Aorta (tissue), 5 donors: ENCODE data around the gene CDK13. TPM values are rescaled to one million over a fixed set of nuclear protein-coding genes. Genes with fewer than 3 reads are reported as not detected.

Experiments
- ATAC-seq: fragments of 200-7000 bp; cut with Tn5 transposase; one replicate; pipeline ENCODE4 v1.9.1; 2022; ENCODE audit warnings: moderate library complexity; ENCODE audit not compliant: low FRiP score
- DNase-seq, 2 donors: peaks; one replicate each; pipeline ENCODE4 v3.0.0-alpha.2; 2020
- H3K27ac ChIP-seq, 2 donors: one replicate each; pipeline ENCODE4 v1.5.1; 2013; ENCODE audit warnings: low read length in 2 of 2, mild to moderate bottlenecking in 2 of 2, moderate library complexity in 2 of 2, control low read depth in 1 of 2, inconsistent platforms in 1 of 2, low read depth in 1 of 2
- H3K27me3 ChIP-seq, 2 donors: one replicate each; pipeline ENCODE4 v1.6.1; 2013; ENCODE audit warnings: control low read depth in 1 of 2, low read length in 1 of 2, mild to moderate bottlenecking in 1 of 2, moderate library complexity in 1 of 2; ENCODE audit not compliant: insufficient read depth in 2 of 2, control insufficient read depth in 1 of 2
- H3K36me3 ChIP-seq, 2 donors: one replicate each; pipeline ENCODE4 v1.6.1; 2013; ENCODE audit warnings: control low read depth in 1 of 2, low read length in 1 of 2, mild to moderate bottlenecking in 1 of 2; ENCODE audit not compliant: insufficient read depth in 2 of 2, control insufficient read depth in 1 of 2
- H3K4me1 ChIP-seq, 2 donors: one replicate each; pipeline ENCODE4 v1.6.1; 2013; ENCODE audit warnings: low read length in 2 of 2, control low read depth in 1 of 2, mild to moderate bottlenecking in 1 of 2, moderate library complexity in 1 of 2; ENCODE audit not compliant: insufficient read depth in 2 of 2, control insufficient read depth in 1 of 2
- H3K4me3 ChIP-seq, 2 donors: one replicate each; pipeline ENCODE4 v1.5.1; 2013; ENCODE audit warnings: low read length in 2 of 2, control low read depth in 1 of 2, mild to moderate bottlenecking in 1 of 2
- H3K9me3 ChIP-seq: one replicate; pipeline ENCODE4 v1.6.1; 2013; ENCODE audit warnings: mild to moderate bottlenecking, low read length; ENCODE audit not compliant: control insufficient read depth
- WGBS, 2 donors: extraction: QIAGEN DNeasy Blood & Tissue Kit; methylation state at CpG; one replicate each; pipeline ENCODE4 v1.1.7; 2013; 5-methylcytosine and 5-hydroxymethylcytosine counted together
- intact Hi-C, 2 donors: fragments of 100-400 bp; cut with DNase I; formaldehyde crosslinking; loops; one replicate each; pipeline versions ENCODE4 v1.14.2 to v1.15.0; 2022
- polyA plus RNA-seq, 2 donors: library from polyadenylated mRNA; stranded (reverse); fragments of 200-250 nt; gene quantifications; one replicate each; pipeline ENCODE4 v1.2.3, GENCODE V29; 2013
- total RNA-seq, 2 donors: library from RNA; stranded (reverse); fragmentation: NEBNext Ultra II Directional; extraction: Animal tissue kit (Norgen Biotek cat#: 25700); gene quantifications; one replicate each; pipeline ENCODE4 v1.2.1, GENCODE V29; 2021
- donor health status: healthy with polysubstance abuse.
- donor health status: Bipolar disorder and iron deficiency.
- donor health status: DM: no; HTN: no; CAD: no.
- donor health status: DM: no; HTN: no; CAD: no.
- donor health status: DM: yes; HTN: yes; CAD: no.

Gene CDK13
- total and polyA plus RNA-seq, 4 donors: 8.5 to 83.8 (median 39.5) TPM

GRCh38 chr7:39978230-39978934 is 28.3 kb downstream of the CDK13 start:
- no peak for ATAC-seq
- H3K4me1 ChIP-seq: peaks cover 2 to 4% of the 10 kb centered on the region in 2 donors
- 59 to 62% methylated on average over 3 of the region's 3 CpGs for WGBS, 2 donors
- intact Hi-C loops: no loop called here
- no peaks in the 10 kb centered on the region for H3K27me3 ChIP-seq
- H3K4me3 ChIP-seq: no peak overlapping the region
- H3K27ac ChIP-seq: no peak overlapping the region
- no peak for DNase-seq
- no peaks in the 10 kb centered on the region for H3K9me3 ChIP-seq
- H3K36me3 ChIP-seq: no peaks in the 10 kb centered on the region

- no peak for ATAC-seq
- peaks cover 2 to 4% of the 10 kb centered on the region in 2 donors for H3K4me1 ChIP-seq
Observed at GRCh38 chr7:39979406-39980073, 29.5 kb downstream of the CDK13 start.

GRCh38 chr7:39985398-39985918 is 35.4 kb downstream of the CDK13 start:
- intact Hi-C loops: no loop called here
- Histone ChIP-seq H3K27ac (no peak overlapping the region), H3K4me1 (no peaks in the 10 kb centered on the region), H3K9me3 (no peaks in the 10 kb centered on the region), H3K4me3 (no peak overlapping the region), H3K36me3 (peaks cover 0 to 4% of the 10 kb centered on the region in 2 donors), H3K27me3 (no peaks in the 10 kb centered on the region)
- ATAC-seq (no peak), DNase-seq (no peak)
- WGBS, 2 donors: 53 to 58% methylated on average over 4 of the region's 4 CpGs

More at GRCh38 chr7:39979406-39980073, 29.5 kb downstream of the CDK13 start:
- H3K9me3 ChIP-seq: no peaks in the 10 kb centered on the region
- no peaks in the 10 kb centered on the region for H3K27me3 ChIP-seq
- 66 to 70% methylated on average over 8 of the region's 8 CpGs for WGBS, 2 donors
- no peaks in the 10 kb centered on the region for H3K36me3 ChIP-seq
- no peak for DNase-seq
- no peak overlapping the region for H3K27ac ChIP-seq
- intact Hi-C loops: no loop called here
- H3K4me3 ChIP-seq: no peak overlapping the region

- Histone ChIP-seq H3K36me3 (peaks cover 0 to 4% of the 10 kb centered on the region in 2 donors), H3K9me3 (no peaks in the 10 kb centered on the region)
Observed at GRCh38 chr7:39987641-39988347, 37.7 kb downstream of the CDK13 start.

GRCh38 chr7:40000734-40001315 is 50.8 kb downstream of the CDK13 start:
- no peaks in the 10 kb centered on the region for H3K9me3 ChIP-seq
- 78 to 80% methylated on average over 6 of the region's 6 CpGs for WGBS, 2 donors
- no peaks in the 10 kb centered on the region for H3K4me1 ChIP-seq
- ATAC-seq (no peak), DNase-seq (no peak)
- H3K4me3 ChIP-seq: no peak overlapping the region
- intact Hi-C loops: no loop called here
- H3K27me3 ChIP-seq: no peaks in the 10 kb centered on the region
- peaks cover 0 to 3% of the 10 kb centered on the region in 2 donors for H3K36me3 ChIP-seq
- no peak overlapping the region for H3K27ac ChIP-seq

More at GRCh38 chr7:39987641-39988347, 37.7 kb downstream of the CDK13 start:
- Histone ChIP-seq H3K4me1 (no peaks in the 10 kb centered on the region), H3K27ac (no peak overlapping the region), H3K4me3 (no peak overlapping the region), H3K27me3 (no peaks in the 10 kb centered on the region)
- ATAC-seq: no peak
- intact Hi-C loops: no loop called here
- 77 to 79% methylated on average over 9 of the region's 9 CpGs for WGBS, 2 donors
- no peak for DNase-seq

- no peak overlapping the region for H3K4me3 ChIP-seq
- 96 to 97% methylated on average over 3 of the region's 3 CpGs for WGBS, 2 donors
- H3K27me3 ChIP-seq: no peaks in the 10 kb centered on the region
- intact Hi-C loops: no loop called here
- H3K4me1 ChIP-seq: no peaks in the 10 kb centered on the region
- peaks cover 0 to 3% of the 10 kb centered on the region in 2 donors for H3K36me3 ChIP-seq
- DNase-seq: no peak
- no peak overlapping the region for H3K27ac ChIP-seq
- ATAC-seq: no peak
- H3K9me3 ChIP-seq: no peaks in the 10 kb centered on the region
Observed at GRCh38 chr7:40001649-40002048, 51.6 kb downstream of the CDK13 start.

- 72 to 76% methylated on average over 4 of the region's 4 CpGs for WGBS, 2 donors
Observed at GRCh38 chr7:40003597-40003996, 53.5 kb downstream of the CDK13 start.

GRCh38 chr7:40008223-40008815 is 58.3 kb downstream of the CDK13 start:
- Histone ChIP-seq H3K36me3 (peaks cover 0 to 4% of the 10 kb centered on the region in 2 donors), H3K27me3 (no peaks in the 10 kb centered on the region), H3K27ac (no peak overlapping the region), H3K4me3 (no peak overlapping the region), H3K4me1 (peaks cover 0 to 3% of the 10 kb centered on the region in 2 donors), H3K9me3 (no peaks in the 10 kb centered on the region)
- intact Hi-C loops: no loop called here
- 39 to 54% methylated on average over 2 of the region's 2 CpGs for whole genome bisulfite sequencing, 2 donors
- DNase-seq: no peak
- no peak for ATAC-seq

More at GRCh38 chr7:40003597-40003996, 53.5 kb downstream of the CDK13 start:
- H3K27me3 ChIP-seq: no peaks in the 10 kb centered on the region
- intact Hi-C loops: no loop called here
- no peaks in the 10 kb centered on the region for H3K9me3 ChIP-seq
- peaks cover 0 to 3% of the 10 kb centered on the region in 2 donors for H3K36me3 ChIP-seq
- DNase-seq (no peak), ATAC-seq (no peak)
- no peak overlapping the region for H3K27ac ChIP-seq
- H3K4me1 ChIP-seq: no peaks in the 10 kb centered on the region
- no peak overlapping the region for H3K4me3 ChIP-seq
